Stimulated activated CD8-positive, alpha-beta memory T cell treated with anti-CD3 and anti-CD28 coated beads, Interleukin-4, amount 100 ng/mL, for 48 hours (primary cell): ENCODE measurements around the gene FBP2.

Source experiments
- DNase-seq: peaks from one replicate; pipeline ENCODE4 v3.0.0-alpha.2; 2020

The FBP2 gene

DNA sequence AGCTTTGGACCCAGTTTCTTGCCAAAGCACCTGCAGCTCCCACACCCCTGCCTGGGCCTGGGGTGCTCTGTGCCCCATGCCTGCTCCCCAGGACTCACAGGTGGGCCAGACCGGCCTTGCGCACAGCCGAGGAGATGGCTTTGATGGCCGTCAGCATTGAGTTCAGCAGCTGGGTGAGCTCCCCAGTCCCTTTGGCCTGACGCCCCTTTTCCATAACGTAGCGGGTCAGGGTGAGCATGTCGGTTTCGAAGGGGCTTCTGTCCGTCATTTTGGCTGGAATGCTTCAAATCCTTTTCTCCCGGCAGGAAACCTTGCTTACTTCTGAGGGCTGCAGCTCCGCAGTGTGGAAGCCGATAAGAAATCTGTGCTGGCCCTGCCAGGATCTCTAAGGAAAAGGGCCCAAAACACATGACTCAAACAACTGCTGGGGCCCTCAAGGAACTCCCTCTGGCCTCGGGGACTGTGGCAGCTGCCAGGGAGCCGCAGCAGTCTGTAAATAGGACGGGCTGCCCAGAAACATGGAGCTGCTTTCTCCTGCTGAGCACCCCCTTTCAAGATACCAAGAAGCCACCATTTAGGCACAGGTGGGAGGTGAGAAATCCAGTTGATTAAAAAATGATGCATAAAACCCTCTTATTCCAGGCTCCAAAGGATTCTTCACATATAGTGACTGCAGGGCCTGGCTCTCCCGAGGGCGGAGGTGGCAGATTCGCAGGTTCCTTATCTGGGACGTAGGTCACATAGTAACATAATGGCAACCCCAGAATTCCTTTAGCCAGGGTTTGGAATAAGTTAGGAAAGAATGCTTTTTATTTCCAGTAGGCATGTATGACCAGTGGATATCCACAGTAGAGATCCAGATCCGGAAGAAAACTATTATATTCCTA is at the start of gene FBP2:
Gene FBP2, minus strand, starts transcription at position 366 of the 887 bp plus-strand sequence. Its CDS starts 98 bp downstream, at position 268.
- no peak for DNase-seq

GRCh38 chr9:94643176-94643575 is 49.6 kb upstream of the FBP2 start:
- no peak for DNase-seq

DNA sequence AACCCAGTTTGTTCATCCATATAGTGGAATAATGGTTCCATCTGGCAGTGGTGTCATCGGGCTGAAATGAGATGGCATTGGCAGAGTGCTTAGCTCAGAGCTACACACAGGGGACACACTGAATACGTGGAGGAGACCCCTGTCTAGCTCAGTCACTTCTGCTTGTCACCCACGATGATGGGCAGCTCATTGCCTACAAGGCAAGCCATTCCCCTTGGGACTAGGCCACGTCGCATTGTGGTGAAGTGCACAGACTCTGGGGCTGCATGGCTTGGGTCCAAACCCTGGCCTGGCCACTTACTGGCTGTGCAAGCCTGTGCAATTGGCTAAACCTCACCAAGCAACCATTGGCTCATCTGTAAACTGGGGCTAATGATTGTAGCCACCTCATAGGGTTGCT is 48.9 kb upstream of the FBP2 start:
- DNase-seq = no peak

- no peak for DNase-seq
Measured at GRCh38 chr9:94639999-94640376, 46.4 kb upstream of the FBP2 start.

- DNase-seq = peak; percentile 58
Measured at GRCh38 chr9:94639061-94639998, 45.7 kb upstream of the FBP2 start, which contains the start of gene FBP1. TSS of gene FBP1 (minus strand) at chr9:94639518. CDS start at chr9:94639310, 208 bp downstream.

- DNase-seq = no peak
Measured at GRCh38 chr9:94638335-94639060, 44.9 kb upstream of the FBP2 start.

- DNase-seq = no peak
Measured at GRCh38 chr9:94632737-94633136, 39.1 kb upstream of the FBP2 start.

- no peak for DNase-seq
Measured at GRCh38 chr9:94631599-94631998, 38.0 kb upstream of the FBP2 start.

DNA sequence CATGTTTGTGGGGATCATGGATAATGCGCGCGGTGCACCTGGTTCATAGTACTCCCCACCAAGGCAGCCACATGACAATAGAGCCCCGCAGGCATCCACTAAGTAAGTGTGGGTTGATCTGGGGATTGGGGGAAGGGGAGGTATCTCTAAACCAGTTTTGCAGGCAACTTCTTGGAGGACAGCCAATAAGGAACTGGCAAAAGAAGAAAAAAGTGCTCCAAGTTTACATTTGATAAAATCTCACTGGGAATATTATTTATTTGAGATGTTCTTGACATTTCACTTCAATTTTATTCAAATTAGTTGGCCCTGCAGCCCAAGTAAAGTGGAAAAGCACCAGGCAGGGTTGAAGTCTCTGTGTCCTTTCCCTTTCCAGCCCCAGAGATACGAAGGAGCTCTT is 37.2 kb upstream of the FBP2 start:
- no peak for DNase-seq

- DNase-seq = no peak
Measured at GRCh38 chr9:94630281-94630680, 36.7 kb upstream of the FBP2 start.

DNA sequence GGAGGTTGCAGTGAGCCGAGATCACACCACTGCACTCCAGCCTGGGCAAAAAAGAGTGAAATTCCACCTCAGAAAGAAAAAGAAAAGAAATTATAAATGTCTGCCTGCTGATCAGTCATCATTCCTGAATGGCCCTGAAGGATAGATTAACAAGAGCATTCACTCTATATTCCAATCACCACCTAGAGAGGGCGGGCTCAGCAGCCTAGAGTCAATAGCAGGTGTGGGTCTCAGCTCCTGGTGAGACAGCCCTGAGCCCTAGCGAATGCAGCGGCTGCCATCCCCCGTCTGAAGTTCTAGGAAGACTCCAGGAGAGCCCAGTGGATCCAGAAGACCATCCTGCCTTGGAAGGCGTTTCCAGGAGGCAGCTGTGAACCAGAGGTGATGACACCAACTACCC is 33.7 kb upstream of the FBP2 start:
- DNase-seq = no peak

DNA sequence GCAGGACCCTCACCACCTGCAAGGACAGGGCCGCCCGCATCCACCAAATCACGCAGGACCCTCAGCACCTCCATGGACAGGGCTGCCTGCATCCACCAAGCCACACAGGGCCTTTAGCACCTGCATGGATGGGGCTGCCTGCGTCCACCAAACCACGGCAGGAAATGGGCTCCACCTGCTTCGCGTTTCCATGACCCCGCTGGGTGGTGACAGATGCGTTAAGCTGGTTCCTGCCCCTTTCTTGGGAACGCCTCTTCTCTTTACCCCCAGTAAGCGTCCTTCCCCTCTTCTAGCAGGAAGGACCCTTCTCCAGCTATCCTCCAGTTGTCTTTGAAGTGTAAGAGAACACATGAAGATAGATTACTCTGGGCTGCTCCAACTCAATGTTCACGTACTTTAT is 32.2 kb upstream of the FBP2 start:
- no peak for DNase-seq

GRCh38 chr9:94624629-94625028 is 31.0 kb upstream of the FBP2 start:
- no peak for DNase-seq

DNA sequence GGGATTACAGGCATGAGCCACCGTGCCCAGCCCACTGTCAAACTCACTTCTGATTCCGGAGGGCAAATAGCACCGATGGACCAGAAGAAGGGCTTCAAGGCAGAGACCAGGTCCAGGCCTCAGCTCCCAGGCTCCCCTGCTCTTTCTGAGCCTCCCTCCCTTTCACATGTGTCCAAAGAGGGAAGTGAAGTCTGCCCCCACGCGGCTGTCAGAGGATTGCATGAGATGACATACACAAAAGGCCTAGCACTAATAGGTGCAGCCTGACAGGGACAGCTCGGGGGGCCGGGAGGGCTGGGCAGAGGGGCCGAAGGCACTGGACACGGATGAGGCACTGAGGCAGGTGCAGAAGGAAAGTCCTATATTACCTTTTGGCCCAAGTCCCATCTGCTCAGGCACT is 29.6 kb upstream of the FBP2 start:
- DNase-seq = peak; percentile 61

GRCh38 chr9:94622087-94622800 is 28.6 kb upstream of the FBP2 start:
- no peak for DNase-seq

GRCh38 chr9:94619026-94619425 is 25.4 kb upstream of the FBP2 start:
- no peak for DNase-seq

- DNase-seq = no peak
Measured at GRCh38 chr9:94613003-94613402, 19.4 kb upstream of the FBP2 start.

DNA sequence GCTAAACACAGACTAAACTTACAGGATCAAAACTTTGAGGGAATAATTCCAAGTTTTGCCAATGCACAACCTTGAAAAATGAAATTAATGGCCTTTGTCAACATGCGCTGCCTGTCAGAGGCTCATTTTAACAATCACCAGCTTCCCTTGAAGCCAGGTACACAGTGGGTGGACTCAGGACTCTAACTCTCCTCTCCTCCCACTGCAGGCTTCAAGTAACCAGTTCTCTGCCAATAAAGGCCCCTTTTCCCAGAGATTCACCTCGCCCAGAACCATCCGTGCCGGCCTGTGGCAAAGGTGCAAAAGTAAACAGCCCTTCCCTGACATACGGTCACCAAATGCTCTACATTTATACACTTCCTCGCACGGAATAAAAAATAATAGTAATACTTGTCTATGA is 18.4 kb upstream of the FBP2 start:
- no peak for DNase-seq

DNA sequence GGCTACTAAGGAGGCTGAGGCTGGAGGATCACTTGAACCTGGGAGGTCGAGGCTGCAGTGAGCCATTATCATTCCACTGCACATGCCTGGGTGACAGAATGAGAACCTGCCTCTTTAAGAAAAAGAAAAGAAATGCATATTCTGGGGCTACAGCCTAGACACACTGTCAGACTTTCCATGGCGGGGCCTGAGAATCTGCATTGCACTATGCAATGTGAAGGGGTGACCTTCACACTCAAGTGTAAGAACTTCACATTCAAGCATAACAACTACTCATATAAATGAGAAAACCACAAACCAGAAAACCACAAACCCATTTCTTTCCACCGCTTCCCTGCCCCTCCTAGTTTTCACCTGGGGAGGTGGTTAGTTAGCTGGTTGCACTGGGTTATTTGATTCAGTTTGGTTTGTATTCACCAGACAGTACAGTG is 18.0 kb upstream of the FBP2 start:
- DNase-seq = peak; percentile 77

DNA sequence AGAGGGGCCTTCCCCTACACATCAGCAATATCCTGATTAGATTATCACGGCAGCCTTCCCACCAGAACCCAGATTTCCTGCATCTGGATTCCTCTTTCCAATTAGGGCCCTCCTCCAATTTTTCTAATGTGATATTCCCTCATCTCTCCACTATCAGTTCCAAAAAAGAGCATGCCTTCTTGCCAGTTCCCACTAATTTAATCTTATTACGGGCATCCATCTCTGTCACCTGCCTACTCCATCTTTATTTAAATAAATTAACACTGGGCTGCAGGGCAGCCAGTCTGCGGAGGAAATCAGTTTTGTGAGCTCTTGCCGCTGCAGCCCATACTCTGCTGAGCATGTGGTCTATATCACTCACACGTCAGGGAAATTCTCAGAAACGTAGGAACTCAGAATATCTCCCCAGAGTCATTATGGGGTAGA is 16.6 kb upstream of the FBP2 start:
- DNase-seq = no peak

- DNase-seq = no peak
Measured at GRCh38 chr9:94607423-94607691, 13.7 kb upstream of the FBP2 start.

DNA sequence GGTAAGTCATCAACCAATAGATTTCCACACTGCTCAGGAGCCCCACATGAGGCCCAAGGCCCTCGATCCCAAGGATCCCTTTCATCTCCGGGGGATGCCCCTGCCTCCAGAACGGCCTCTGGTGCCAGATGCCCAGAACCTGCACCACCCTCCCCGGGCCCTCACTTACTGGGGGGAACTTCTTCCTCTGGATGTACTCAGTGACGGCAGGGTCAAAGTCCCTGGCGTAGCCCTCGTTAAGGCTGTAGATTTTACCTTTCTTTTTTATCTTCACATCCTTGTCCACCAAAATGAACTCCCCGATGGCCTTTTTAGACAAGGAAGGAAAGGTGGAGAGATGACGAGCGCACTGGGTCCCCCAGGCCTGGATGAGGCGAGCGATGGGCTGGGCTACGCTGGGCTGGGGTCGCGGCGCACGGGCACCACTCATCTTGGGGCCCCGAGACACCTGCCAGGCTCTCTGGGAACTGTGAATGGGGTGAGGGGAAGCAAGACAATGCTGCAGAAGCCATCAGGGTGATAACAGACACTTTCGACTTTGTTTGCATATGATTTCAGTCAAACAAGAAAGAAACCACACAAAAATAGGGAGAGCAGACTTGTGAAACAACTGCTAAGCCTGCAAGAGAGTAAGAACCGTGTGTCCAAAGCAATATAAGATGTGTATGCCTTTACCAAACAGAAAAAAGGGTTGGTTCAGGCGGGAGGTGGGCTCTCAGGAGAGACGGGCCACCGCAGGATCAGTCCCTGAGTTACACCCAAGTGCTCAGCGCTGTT is 13.2 kb upstream of the FBP2 start:
- DNase-seq = no peak
